Measurements from ENCODE around the gene MBOAT1. TPM values are rescaled to one million over a fixed set of nuclear protein-coding genes. Genes with fewer than 3 reads are reported as not detected.

The MBOAT1 gene
- total RNA-seq, 1 experiment from 2014 or later, result 9.7 TPM

DNA sequence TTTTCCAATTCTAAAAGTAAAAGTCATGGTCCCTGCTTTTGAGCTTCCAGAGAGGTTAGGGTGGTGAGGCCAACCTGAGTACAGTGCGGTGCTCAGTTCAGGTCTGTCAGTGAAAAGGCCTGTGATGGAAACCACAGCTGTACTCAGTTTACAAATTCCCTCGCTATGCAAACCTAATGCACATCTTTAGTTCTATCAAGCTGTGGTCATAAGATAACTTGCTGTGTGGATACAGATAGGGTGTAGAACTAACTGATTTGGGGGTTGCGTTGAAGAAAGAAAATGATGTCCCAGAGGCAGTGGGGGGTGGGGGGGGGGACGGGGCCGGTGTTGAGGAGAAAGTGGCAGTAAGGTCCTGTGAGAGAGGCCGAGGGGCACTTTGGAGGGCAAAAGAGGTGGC, 22.8 kb upstream of the MBOAT1 start:
- DNase-seq (ENCODE audit: extremely low read depth, low read depth), result no peak

- no peak for DNase-seq (ENCODE audit: extremely low read depth, low read depth)
These were observed 21.9 kb upstream of the MBOAT1 start for GRCh38 chr6:20234136-20234535.

DNA sequence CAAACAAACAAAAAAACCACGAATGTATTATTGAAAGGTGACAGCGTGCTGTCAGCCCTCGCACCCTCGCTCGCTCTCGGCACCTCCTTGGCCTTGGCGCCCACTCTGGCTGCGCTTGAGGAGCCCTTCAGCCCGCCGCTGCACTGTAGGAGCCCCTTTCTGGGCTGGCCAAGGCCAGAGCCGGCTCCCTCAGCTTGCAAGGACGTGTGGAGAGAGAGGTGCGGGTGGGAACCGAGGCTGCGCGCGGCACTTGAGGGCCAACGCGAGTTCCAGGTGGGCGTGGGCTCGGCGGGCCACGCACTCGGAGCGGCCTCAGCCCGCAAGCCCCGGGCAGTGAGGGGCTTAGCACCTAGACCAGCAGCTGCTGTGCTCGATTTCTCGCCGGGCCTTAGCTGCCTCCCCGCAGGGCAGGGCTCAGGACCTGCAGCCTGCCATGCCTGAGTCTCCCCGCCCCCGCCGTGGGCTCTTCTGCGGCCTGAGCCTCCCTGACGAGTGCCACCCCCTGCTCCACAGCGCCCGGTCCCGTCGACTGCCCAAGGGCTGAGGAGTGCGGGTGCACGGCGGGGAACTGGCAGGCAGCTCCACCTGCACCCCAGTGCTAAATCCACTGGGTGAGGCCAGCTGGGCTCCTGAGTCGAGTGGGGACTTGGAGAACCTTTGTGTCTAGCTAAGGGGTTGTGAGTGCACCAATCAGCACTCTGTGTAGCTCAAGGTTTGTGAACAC, 20.9 kb upstream of the MBOAT1 start:
- no peak for DNase-seq (ENCODE audit: extremely low read depth, low read depth)

DNA sequence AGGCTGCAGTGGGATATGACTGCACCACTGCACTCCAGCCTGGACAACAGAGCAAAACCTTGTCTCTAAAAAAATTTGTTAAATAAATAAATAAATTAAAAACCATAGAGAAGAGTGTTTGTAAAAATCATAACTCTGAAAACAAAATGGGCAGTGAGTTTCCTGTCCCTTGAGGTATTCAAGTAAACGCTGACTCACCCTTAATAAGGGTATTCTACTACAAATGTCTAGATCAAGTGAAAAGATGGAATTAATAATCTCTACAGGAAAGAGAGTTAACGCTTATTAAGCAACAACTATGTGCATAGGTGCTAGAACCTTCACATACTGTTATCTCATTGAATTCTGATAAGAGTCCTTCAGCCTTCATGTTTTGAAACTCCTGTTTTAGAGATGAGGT, 19.9 kb upstream of the MBOAT1 start:
- no peak for DNase-seq (ENCODE audit: extremely low read depth, low read depth)

DNA sequence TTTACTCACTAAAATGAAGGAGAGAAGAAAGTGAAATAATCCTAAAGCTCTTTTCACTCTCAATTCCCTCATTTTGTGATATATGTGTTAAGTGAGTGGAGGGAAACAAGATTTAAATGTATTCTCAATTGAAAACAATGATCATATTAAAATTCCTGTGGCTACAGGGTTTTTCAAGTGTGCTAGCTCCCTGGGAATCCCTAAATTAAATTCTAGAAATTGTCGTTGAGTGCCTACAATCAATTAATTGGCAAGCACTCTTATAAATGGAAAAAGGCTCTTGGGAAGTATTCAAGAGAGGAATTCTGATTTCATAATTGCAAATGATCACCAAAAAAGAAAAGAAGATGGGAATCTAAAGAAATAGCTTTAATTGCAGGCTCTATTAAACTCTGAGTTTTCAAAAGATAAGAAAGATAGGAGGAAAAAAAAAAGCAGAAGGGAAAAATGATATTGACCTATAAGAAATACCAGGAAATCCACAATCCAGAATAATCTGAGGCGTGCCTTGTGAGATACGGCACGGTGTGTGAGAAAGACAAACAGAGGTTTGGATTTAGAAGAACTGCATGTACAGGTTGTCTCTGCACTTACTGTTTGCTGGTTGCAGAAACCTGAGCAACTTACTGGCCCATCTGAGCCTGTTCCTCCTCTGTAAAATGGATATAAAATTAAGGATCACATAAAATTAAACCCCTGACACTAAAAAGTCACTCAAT, 18.3 kb upstream of the MBOAT1 start:
- DNase-seq (ENCODE audit: extremely low read depth, low read depth), result no peak

DNA sequence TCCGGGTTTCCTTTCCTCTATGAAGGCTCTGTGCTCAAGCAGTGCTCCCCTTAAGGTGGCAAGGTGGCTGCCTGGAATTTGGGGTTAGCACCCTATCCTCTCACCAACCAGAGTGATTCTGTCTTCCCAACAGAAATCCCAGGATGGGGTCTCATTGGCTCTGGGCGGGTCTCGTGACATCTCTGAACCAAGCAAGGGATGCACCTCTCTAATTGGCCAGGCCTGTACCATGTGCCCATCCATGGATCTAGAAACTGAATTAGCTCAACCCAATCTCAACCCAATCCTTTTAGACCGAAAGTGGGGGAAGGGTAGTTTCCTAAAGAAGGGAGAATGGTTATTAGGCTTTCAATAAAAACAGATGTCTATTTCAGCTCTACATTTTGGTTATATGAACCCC, 17.6 kb upstream of the MBOAT1 start:
- DNase-seq (ENCODE audit: extremely low read depth, low read depth), result no peak

DNA sequence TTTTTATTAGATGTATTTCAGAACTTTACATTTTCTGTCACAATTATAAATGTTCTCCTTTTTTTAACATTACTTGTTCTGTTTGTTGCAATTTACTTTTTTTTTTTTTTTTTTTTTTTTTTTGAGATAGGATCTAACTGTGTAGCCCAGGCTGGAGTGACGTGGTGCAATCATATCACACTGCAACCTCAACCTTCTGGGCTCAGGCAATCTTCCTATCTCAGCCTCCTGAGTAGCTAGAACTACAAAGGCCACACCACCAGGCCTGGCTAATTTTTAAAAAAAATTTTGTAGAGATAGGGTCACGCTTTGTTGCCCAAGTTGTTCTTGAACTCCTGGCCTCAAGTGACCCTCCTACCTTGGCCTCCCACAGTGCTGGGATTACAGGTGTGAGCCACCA, 15.1 kb upstream of the MBOAT1 start:
- no peak for DNase-seq (ENCODE audit: extremely low read depth, low read depth)

DNA sequence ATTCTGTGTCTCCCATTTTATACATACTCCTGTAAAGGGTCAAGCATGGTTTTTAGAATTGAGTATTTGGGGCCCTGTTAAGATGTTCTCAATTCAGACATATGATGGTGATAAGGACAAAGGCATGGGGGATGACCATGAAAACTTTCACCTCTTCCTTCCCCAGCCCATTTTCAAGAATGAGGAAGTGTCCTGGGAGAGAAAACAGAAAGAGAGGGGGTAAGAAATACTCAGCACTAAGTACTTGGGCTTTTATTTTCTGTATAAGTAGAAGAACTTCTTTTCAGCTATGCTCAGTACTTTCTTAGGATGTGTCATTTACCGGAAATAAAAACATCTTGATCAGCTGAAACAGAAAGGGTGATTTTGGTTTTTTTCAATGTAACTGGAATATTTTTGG, 10.9 kb upstream of the MBOAT1 start:
- no peak for DNase-seq (ENCODE audit: extremely low read depth, low read depth)

GRCh38 chr6:20221421-20221820, 9.2 kb upstream of the MBOAT1 start:
- no peak for DNase-seq (ENCODE audit: extremely low read depth, low read depth)

DNA sequence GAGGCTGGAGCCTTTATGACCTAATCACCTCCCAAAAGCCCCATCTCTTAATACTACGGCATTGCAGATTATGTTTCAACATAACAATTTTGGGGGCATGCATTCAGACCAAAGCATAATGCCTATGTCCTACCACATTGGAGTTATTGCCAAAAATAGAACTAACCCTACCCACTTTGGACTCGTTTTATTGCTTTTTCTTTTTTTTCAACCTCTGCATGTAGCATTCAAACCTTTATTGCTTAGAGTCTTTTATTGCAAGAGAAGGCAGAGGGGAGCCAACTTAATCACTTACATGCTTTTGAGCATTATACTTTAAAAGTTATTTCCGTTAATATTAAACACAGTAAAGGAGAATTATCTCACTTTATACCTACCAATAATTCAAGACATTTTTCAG, 8.1 kb upstream of the MBOAT1 start:
- no peak for DNase-seq (ENCODE audit: extremely low read depth, low read depth)

DNA sequence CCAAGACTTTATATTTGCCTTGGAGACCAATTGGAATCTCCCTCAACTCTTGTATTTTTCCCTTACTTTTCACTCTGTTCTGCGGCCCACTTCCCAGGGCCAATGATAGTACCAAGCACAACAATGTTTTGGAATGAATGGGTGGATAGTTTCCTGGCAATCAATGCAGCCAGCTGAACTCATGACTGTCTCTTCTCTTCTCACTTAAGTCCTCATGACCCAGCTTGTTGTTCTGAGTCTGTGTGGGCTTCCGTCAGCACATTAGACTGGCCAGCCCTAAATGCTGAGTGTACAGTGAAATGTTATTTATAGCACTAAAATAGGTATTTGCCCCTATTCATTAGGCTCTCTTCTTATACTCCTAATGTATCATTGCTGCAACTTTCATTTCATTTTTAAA, 5.6 kb upstream of the MBOAT1 start:
- no peak for DNase-seq (ENCODE audit: extremely low read depth, low read depth)

DNA sequence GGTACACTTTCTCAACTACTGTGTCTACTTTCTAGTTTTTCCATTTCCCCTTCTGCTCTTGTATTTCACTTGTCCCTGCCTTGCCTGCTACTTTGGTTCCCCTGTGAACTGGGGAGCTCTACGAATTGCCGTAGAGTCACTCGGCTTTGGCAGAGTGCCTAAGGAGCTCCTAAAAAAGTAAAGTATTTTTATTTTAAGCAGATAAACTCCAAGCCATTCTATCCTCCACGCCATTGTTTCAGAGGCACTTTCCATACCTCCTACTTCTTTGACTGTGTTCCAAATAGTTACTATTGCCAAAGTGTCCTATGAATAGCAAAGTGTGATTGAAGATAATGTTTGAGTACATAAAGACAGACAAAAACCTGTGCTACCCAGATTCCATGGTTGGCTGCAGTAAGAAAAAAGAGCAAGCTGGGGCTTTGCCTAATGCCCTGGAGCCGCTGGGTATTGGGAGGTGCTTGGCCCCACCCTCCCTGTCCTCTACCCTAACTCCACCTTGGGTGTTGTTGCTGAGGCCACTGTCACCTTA, 5.1 kb upstream of the MBOAT1 start:
- DNase-seq (ENCODE audit: extremely low read depth, low read depth), result no peak

- no peak for DNase-seq (ENCODE audit: extremely low read depth, low read depth)
These were observed 3.0 kb upstream of the MBOAT1 start for GRCh38 chr6:20215310-20215709.

DNA sequence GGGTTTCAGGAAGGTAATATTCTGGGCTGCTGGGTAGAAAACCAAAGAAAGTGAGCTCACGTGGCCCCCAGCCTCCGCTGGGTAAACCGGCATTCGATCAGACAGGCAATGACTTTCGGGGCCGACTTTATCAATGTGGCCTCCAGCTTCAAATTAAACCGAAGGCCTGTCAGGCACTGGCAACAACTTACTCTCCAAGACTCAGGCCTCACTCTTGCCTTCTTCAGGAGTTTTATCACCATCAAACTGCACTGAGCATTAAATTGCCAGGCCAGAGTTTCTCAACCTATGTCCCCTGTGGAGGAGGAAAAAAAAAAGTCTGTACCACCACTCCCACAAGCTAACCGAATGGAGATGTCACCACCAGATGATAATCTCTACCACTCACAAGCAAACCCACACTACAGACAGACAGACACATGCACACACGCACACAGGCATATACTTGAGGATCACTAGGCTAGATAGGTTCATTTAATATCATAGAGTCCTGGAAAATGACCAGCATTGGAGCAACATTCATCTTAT, 1.1 kb upstream of the MBOAT1 start:
- no peak for DNase-seq (ENCODE audit: extremely low read depth, low read depth)

DNA sequence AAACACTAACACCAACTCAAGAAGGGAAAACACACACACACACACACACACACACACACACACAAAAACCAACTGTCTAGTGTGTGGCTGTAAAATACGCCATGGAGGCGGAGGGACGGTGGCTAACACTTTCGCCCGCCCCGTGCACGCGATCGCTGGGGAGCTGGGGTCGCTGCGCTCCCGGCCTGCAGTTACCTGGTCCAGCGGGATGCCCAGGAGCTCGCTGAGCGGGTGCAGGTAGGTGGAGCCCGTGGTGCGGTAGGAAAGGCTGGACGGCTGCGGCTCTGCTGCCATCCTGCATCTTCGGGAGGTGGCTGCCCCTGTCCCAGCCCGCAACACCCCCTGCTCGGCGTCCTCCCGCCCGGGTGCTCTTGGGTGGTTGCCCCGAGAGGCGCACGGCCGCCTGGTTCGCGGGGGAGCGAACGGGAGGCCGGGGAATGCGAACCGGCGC, 303 bp downstream of the MBOAT1 start:
- no peak for DNase-seq (ENCODE audit: extremely low read depth, low read depth)

DNA sequence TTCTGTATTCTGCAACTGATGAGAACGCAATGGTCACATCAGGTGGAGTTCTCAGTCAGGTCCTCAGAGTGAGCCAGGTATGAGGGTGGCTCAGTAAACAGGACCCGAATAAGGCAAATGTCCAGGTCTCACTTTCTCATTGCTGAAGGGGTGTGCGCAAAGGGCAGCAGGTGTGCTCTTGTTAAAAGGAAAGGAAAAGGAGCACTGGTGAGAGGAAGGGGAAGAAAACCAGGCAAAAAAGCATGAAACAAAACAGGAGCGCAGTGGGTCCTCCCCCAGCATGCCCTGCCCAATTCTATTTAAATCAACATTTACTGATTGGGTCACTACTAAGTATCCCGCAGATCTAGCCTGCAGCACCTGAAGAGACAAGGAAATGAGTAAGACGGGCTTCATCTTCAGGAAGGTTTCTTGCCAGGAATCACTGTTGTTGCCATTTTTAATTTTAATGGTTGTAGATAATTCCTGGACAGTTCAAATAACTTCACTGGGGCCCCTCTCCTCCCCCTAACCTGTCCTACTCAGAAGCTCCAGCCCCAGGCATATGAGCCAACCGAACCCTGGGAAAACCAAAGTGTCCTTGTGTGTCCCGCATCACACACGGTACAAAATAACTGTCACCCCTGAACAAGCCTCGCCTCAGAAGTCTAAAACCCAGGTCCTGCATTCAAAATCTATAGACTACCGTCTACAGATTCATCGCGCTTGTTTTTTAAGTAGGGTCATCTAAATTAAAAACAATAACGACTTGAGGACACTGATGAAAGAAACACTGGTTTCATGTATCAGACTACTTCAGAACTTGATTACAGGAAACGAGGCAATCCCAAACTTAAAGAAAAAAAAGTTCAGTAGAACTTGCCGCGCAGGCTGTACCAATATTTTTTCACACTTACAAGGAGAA, 980 bp downstream of the MBOAT1 start:
- no peak for DNase-seq (ENCODE audit: extremely low read depth, low read depth)

DNA sequence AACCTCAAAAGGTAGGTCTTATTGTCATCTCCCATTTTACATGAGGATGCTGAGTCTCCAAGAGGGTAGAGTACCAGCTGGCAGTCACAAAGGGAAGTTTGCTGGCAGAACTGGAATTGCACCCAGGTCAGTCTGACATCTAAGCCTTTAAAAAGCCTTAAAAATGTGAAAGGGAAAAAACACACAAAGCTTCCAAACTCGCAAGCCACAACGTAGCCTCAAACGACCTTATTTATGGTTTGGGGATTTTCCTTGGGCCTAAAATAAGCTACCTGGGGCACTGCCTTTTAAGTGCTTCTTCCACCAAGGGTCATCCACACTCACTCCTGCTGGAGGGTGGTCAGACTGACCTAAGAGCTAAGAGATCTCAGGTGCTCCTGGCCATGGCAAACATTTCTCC, 2.1 kb downstream of the MBOAT1 start:
- no peak for DNase-seq (ENCODE audit: extremely low read depth, low read depth)

DNA sequence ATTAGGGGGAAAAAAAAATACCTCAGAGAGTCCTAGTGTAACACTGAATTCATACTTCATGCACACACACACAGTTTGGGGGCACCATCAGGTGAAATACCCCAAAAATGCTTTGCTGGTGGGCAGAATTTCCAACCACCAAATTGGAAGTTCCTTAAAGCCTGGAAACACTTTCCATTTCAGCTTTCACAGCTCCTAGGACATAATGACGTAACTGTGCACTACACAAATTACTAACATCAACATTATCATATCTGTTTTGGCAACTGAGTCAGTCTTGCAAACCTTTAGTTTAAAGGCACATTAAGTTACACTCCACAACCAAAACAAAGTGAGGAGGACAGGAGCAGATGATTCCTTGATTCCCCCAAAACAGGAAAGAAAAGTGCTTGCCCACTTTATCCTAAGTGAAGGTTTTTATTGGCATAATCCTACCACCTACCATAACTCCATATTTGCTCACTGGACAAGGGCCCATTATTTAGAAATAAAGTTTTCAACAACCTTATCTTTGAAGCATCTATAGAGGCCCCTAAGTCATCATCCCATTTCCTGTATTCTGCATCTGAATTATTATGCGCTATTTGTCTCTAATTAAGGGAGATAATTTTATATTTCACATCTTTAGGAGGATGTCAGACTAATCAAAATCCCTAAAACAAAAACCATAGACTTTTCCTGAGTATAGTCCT, 3.4 kb downstream of the MBOAT1 start:
- no peak for DNase-seq (ENCODE audit: extremely low read depth, low read depth)

- DNase-seq (ENCODE audit: extremely low read depth, low read depth), result no peak
These were observed 5.2 kb downstream of the MBOAT1 start for GRCh38 chr6:20207088-20207418.

DNA sequence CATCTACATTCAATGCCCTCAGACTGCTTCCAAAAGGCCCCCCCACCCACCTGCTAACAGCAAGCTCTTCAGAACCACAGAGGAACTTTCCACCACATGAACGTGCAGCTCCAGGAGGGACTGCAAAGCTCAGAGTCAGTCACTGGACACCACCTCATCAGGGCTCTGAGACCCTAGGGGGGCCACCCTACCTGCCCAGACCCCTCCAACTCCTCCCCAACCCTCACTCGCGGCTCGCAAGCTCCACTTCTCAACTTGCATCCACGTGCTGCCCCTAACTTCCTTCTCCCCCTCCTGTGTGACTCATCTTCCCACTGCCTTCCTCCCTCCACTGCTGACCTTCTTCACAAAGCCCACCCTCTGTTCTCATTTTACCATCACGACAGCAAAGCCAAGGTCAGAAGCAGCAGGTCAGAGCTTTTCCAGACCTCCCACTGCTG, 6.5 kb downstream of the MBOAT1 start:
- no peak for DNase-seq (ENCODE audit: extremely low read depth, low read depth)
